ENCODE data around the gene ABCG8. TPM values are rescaled to one million over a fixed set of nuclear protein-coding genes. Genes with fewer than 3 reads are reported as not detected.

Gene ABCG8
- total RNA-seq, 1 donor from 2014 or later: not detected

GRCh38 chr2:43896906-43897305 lies 58.1 kb downstream of the ABCG8 start:
- peaks cover 31% of the 10 kb centered on the region for H3K36me3 Mint-ChIP-seq (ENCODE audit: low read depth)
- H3K27me3 Mint-ChIP-seq (ENCODE audit: low read depth): no peaks in the 10 kb centered on the region
- DNase-seq (ENCODE audit: low read depth, low spot score): no peak
- H3K4me3 Mint-ChIP-seq: no peak overlapping the region
- no peaks in the 10 kb centered on the region for H3K9me3 Mint-ChIP-seq
- no peak for TF ChIP-seq CTCF (conservative IDR thresholded peaks at IDR 0.05)
- no peak overlapping the region for H3K27ac Mint-ChIP-seq (ENCODE audit: unreplicated experiment)
- no peaks in the 10 kb centered on the region for H3K4me1 Mint-ChIP-seq

GRCh38 chr2:43897492-43897891 lies 58.7 kb downstream of the ABCG8 start:
- DNase-seq (ENCODE audit: low read depth, low spot score): no peak
- TF ChIP-seq CTCF (conservative IDR thresholded peaks at IDR 0.05): no peak
- no peak overlapping the region for H3K4me3 Mint-ChIP-seq
- no peaks in the 10 kb centered on the region for H3K4me1 Mint-ChIP-seq
- H3K27ac Mint-ChIP-seq (ENCODE audit: unreplicated experiment): no peak overlapping the region
- no peaks in the 10 kb centered on the region for H3K9me3 Mint-ChIP-seq
- H3K36me3 Mint-ChIP-seq (ENCODE audit: low read depth): peaks cover 28% of the 10 kb centered on the region
- no peaks in the 10 kb centered on the region for H3K27me3 Mint-ChIP-seq (ENCODE audit: low read depth)

GRCh38 chr2:43898134-43898837 lies 59.5 kb downstream of the ABCG8 start:
- peak; percentile 45 for TF ChIP-seq CTCF (conservative IDR thresholded peaks at IDR 0.05)
- H3K27ac Mint-ChIP-seq (ENCODE audit: unreplicated experiment): no peak overlapping the region
- H3K4me1 Mint-ChIP-seq: no peaks in the 10 kb centered on the region
- peaks cover 24% of the 10 kb centered on the region for H3K36me3 Mint-ChIP-seq (ENCODE audit: low read depth)
- DNase-seq (ENCODE audit: low read depth, low spot score): peak; percentile 12
- H3K9me3 Mint-ChIP-seq: no peaks in the 10 kb centered on the region
- no peaks in the 10 kb centered on the region for H3K27me3 Mint-ChIP-seq (ENCODE audit: low read depth)
- no peak overlapping the region for H3K4me3 Mint-ChIP-seq

GRCh38 chr2:43898838-43899346 lies 60.1 kb downstream of the ABCG8 start:
- H3K4me3 Mint-ChIP-seq: no peak overlapping the region
- H3K27ac Mint-ChIP-seq (ENCODE audit: unreplicated experiment): no peak overlapping the region
- peaks cover 20% of the 10 kb centered on the region for H3K36me3 Mint-ChIP-seq (ENCODE audit: low read depth)

GRCh38 chr2:43899589-43899988 lies 60.8 kb downstream of the ABCG8 start:
- Mint-ChIP-seq H3K27me3 (ENCODE audit: low read depth) (no peaks in the 10 kb centered on the region), H3K9me3 (no peaks in the 10 kb centered on the region), H3K4me1 (no peaks in the 10 kb centered on the region), H3K27ac (ENCODE audit: unreplicated experiment) (no peak overlapping the region), H3K4me3 (no peak overlapping the region), H3K36me3 (ENCODE audit: low read depth) (peaks cover 18% of the 10 kb centered on the region)
- TF ChIP-seq CTCF (conservative IDR thresholded peaks at IDR 0.05): no peak
- no peak for DNase-seq (ENCODE audit: low read depth, low spot score)

More at GRCh38 chr2:43898838-43899346, 60.1 kb downstream of the ABCG8 start:
- Mint-ChIP-seq H3K9me3 (no peaks in the 10 kb centered on the region), H3K4me1 (no peaks in the 10 kb centered on the region), H3K27me3 (ENCODE audit: low read depth) (no peaks in the 10 kb centered on the region)
- TF ChIP-seq CTCF (conservative IDR thresholded peaks at IDR 0.05): no peak
- no peak for DNase-seq (ENCODE audit: low read depth, low spot score)

Measured in neural crest cell (in vitro differentiated cells).